ENCODE data around the gene TBX5.

The TBX5 gene

DNA sequence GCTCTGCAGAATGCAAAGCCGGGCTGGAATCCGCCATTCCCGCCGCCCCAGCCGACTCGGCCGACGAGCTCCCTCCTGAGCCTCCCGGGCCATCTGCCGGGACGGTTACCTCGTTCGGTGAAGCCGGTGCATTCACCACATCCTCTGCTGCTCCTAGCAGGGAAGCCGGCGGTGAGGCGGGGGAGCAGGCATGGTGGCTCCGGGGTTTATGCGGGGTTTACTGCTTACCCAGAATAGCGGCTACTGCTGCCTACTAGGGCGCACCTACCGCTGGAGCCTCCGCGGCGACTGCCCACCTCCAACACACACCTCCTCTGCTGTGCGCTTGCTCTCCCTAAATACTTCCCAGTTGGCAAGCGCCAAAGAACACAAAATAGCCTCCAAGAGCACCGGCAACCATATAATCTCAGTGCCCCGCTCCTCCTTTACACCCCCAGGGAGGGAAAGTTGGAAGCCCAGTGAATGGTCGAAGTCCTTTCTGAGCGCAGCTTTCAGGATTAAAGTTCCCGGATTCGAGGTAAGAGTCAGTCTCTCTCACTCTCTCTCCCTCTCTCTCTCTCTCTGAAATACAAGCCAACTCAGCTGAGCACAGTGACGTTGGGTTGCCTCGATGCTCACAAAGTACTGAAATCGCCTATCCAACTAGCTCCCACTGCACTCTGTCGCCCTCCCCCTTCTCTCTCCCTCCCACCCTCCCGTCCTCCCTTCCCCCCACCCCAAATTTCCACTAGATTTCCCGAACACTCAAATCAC is at the start of gene TBX5:
Gene TBX5, minus strand, starts transcription at position 626 of the 753 bp plus-strand sequence. CDS start 2,246 bp downstream, outside the sequence.
- no peak for DNase-seq

DNA sequence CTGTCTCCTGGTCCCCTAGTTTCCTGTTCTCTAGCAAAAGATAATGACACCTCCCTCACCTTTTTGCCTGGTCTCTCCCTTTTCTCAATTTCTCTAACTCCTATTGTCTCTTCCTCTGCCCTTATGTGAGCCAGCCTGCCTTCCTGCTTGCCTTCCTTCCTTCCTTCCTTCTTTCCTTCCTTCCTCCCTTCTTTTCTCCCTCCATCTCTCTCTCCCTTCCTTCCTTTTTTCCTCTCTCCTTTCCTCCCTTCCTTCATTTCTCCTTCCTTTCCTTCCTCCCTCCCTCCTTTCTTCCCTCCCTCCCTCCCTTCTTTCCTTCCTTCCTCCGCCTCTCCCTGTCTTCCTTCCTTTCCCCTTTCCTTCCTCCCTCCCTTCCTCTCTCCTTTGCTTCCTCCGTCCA is 45.7 kb upstream of the TBX5 start:
- no peak for DNase-seq

GRCh38 chr12:114450515-114451300 is 44.8 kb upstream of the TBX5 start:
- DNase-seq, result no peak

DNA sequence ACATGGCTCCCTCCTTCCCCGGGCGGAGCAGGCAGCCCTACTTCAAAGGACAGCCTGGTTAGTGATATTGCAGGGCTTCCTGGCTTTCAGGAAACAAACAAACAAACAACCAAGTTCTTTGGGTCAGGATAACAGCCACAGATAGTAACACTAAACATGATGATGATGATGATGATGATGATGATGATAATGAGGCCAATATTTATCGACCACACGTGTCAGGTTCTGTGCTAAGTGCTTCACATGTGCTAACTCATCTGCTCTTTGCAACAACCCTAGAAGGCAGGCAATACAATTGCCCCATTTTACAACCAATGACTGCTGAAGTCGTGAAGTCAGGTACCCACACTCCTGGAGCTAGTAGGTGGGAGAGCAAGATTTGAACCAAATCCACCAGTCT is 44.1 kb upstream of the TBX5 start:
- no peak for DNase-seq

GRCh38 chr12:114448618-114448933 is 42.6 kb upstream of the TBX5 start:
- no peak for DNase-seq

GRCh38 chr12:114447799-114448617 is 42.1 kb upstream of the TBX5 start:
- DNase-seq, result no peak

DNA sequence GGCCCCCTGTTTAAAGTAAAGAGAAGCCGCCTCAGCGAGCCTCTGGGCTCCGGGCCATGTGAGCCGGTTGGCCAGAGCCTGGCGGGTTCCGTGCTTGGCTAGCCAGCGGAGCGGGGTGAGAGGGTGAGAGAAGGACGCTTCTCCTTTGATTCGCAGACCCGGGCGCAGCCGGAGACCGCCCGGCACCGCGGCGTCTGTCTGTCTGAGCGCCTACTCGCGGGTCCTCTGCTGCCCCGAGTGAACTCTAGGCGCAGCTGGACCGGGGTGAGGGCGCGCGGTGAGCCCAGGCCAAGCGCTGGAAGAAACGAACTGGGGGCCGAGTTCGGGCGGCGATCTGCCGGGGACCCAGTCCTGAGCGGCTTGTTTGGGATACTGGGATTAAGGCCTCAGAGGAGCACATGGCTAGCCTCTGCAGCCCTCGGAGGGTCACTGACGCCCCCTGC is 41.4 kb upstream of the TBX5 start:
- no peak for DNase-seq

DNA sequence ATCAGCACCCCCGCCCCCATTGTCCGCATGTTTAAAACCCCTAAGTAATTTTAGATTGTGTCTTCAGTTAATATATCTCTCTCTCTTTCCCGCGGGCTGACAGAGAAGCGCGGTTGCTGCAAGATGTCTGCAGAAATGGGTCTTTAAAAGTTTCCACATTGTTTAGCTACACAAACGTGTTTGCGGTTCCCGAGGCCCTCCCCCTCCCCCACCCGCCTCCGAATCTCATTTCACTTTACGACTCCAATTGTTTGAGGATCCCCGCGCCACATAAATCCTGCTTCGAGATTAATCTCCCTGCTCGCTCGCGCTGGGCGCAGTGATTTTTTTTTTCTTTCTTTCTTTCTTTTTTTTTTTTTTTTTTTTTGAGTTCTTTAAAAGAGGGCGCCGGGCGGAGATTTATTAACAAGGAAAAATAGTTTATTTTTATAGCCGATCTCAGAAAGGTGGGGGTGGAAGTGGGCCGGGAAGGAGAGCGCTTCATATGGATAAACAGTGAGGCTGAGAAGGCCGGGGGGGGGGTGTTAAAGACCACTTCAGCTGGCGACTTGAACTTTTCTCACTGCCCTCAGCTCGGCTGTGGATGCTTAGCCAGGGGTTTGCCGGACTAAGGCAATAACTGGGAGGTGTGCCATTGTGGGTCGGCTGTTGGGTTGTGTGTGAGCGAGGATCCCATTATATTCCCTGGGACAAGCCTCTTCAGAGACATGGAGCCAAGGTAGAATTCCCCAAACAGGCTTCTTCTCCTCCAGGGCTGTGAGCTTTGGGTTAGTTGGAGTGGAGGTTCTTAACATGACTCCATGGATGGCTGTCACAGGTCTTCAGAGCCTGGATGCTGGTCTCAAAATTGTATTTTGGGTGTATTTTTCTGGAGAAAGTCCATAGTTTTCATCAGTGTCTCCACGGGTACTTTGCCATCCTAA is 39.7 kb upstream of the TBX5 start:
- DNase-seq, result no peak

- no peak for DNase-seq
Observed at GRCh38 chr12:114444422-114445279, 38.7 kb upstream of the TBX5 start.

DNA sequence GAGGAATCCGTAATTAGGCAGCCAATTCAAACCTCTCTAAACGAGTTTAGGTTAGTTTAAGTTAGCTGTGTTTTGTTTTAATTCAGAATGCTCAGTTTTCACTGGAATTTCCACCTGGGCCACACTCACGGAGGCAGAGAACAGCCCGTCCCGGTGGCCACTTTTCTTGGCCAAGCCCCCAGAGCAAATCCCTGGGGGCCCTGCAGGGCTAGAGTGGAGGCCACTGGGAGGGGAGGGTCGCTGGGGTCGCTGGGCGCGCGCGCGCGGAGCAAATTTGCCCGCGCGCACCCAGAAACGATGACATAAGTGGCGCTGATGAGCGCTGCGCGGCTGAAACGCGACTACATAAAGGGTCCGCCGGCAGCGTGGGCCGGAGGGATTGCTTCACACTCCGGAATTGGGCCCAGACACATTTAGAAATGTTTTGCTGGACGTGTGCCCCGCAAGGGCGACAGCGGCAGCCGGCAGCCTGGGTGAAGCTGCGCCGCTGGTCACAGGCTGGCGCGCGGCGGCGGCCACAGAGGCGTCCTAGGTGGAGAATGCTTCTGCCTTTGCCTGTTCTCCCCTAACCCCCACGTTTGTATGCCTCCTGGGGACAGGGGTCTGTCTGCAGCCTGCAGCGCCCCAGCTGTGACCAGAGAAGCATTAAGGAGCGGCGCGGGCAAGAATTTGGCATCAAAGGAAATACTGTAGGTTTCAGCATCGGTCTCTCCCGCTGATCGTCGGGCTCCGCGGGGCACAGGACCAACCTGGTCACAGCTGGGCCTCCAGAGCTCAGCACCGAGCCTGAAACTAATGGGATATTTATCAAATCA is 37.9 kb upstream of the TBX5 start:
- no peak for DNase-seq

- no peak for DNase-seq
Observed at GRCh38 chr12:114442578-114442977, 36.6 kb upstream of the TBX5 start.

GRCh38 chr12:114441545-114441944 is 35.6 kb upstream of the TBX5 start:
- DNase-seq, result no peak

- no peak for DNase-seq
Observed at GRCh38 chr12:114441039-114441383, 35.1 kb upstream of the TBX5 start.

DNA sequence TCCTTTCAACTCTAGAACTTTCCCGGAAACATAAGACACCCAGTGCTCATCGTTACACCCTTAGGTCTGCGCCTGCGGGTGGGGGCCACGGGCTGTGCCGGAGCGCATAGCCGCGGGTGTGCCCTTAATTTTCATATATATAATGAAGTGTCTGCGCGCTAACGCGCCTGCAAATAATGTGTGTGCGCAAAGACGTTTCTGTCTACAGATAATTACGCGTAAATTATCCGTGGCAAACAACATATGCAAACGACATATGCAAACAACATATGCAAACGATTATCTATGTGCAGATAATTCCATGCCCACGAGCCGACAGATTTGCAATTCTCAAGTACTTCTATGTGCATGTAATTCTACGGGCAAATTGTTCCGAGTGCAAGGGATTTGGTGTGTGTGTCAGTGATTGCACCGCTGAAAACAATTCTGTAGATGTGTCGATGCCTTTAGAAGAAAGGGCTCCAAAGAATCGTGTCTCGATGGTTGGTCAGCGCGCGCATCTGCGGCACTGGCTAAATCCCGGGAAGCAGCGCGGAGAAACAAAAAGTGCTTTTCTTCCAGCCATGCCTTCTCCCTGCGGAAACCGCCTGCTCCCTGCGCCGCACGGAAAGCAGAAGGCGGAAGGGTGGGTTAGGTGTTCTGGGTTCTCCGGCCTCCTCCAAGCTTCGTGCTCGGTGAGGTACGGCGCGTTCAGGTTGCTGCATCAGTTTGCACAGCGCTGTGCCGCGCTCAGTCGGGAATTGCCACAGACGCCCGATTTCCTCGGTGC is 34.5 kb upstream of the TBX5 start:
- DNase-seq, result no peak

DNA sequence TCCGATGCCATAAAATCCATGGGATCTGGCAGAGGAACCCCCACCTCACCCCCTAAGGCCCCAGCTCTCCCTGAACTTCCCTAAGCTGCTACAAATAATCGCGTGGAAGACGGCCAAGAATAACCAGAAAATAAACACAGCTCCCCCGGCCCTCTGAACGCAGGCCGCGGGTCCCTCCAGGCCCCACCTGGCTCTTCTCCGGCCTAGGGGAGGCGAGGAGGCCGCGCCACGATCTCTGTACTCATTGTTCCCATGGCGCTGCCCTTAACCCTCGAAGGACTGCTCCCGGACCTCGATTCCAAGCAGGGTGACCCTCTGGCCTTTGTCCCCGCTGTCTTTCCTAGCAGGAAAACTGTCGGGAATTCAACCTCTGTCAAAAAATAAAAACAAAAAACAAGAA is 33.9 kb upstream of the TBX5 start:
- DNase-seq, result no peak

GRCh38 chr12:114439261-114439683 is 33.3 kb upstream of the TBX5 start:
- DNase-seq, result no peak

DNA sequence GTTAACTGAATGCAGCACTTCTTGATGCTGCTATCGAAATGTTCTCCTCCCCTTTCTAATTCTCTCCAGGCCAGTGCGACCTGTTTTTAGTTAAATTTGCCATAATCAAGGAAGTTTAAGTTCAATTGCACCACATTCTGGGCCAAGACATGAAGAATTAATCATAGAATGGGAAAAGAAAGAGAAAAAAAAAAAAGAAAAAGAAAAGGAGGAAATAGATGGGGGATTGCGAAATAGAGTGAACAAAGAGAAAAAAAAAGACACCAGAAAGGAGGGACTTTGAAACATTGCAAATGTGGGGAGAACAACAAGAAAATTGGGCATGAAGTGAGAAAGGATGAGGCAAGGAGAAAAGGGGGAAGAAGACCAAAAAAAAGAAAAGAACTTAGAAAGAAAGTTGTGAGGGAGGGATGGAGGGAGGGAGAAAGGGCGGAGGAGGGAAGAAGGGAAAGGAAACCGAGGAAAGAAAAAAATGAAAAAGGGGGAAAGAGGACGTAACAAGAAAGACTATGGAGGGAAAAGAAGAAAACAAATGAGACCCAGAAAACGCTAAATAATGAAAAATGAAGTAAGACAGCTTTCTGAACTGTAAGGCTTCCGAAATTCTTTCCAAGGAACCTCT is 32.8 kb upstream of the TBX5 start:
- DNase-seq, result no peak

GRCh38 chr12:114434341-114434740 is 28.4 kb upstream of the TBX5 start:
- no peak for DNase-seq

GRCh38 chr12:114431902-114432301 is 26.0 kb upstream of the TBX5 start:
- no peak for DNase-seq
